Left lobe of liver (tissue), 2 donors: ENCODE measurements around the gene ARID4B. TPM values are rescaled to one million over a fixed set of nuclear protein-coding genes. Genes with fewer than 3 reads are reported as not detected.
"Not testable (repeated sequence)": the region's sequence is repeated elsewhere in the genome, so short reads cannot be mapped to it uniquely, and the experiment has no call there.

Source experiments
- ATAC-seq: fragments of 200-7000 bp; cut with Tn5 transposase; one replicate; pipeline ENCODE4 v1.9.1; 2020; ENCODE audit warnings: mild to moderate bottlenecking, moderate library complexity
- DNase-seq: peaks from one replicate; pipeline ENCODE4 v3.0.0-alpha.2; 2020; ENCODE audit warnings: low spot score
- total RNA-seq: library from RNA; stranded (reverse); gene quantifications from one replicate; pipeline ENCODE4 v1.2.1, GENCODE V29; 2021
- donor health status: DM: no; HTN: no; CAD: no; lungs with moderate emphysema.
- donor health status: DM: no; HTN: yes; CAD: no.

Gene ARID4B
- total RNA-seq, 1 donor from 2014 or later, result 10.9 TPM

DNA sequence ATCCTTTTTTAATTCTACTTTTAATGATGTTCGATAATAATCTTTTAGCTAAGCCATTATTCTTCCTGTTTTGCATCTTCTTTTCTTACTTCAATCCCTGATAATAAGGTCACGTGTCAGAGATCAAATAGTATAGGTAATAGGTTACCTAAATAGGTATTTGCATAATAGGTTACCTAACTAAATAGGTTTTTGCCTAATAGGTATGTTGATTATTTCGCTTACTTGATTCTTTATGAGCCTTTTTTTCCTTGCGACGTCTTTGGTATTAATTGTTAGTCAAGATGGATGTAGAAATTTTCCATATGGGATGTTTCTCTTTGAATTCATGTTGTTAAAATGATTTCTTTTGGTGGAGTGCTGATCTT is 2.9 kb upstream of the ARID4B start:
- ATAC-seq, result no peak
- no peak for DNase-seq

DNA sequence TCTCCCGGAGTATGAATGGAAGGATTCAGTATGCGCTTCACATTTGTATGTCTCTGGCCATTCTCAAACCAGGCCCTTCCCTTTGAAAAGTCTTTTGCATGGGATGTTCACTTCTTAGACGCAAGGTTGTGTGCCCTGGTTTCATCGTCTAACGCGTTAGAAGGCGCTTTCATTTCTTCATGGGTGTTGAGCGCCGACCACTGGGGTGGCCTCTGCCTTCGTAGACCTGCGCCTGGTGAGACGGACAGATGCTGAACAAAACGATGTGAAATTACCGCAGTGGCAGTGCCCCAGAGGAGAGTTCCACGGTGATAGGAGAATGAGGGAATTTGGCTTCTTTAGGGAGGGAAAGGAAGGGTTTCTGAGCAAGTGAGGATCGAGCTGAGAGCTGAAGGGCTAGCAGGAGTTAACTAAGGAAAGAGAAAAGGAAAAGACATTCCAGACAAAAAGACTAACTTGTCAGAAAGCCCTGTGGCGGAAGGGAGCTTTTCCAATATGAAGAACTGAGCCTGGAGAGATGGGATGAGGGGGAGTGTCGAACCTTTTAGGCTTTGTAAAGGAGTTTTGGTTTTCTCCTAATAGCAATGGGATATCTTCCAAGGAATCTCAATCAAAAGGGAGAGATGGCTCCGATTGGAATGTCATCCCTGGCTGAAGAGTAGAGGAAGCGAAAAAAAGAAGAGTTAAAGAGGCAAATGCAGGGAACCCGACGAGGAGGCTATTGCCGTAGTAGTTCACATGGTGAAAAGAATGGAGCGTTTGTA is 1.3 kb upstream of the ARID4B start:
- ATAC-seq, result no peak
- DNase-seq, result no peak

- ATAC-seq, result peak; percentile 88
- peak; percentile 98 for DNase-seq
Measured at GRCh38 chr1:235328271-235329138, 526 bp upstream of the ARID4B start, which contains the start of gene GGPS1. Gene GGPS1 (plus strand): TSS chr1:235328570. CDS start chr1:235335265, 6,695 bp downstream.

GRCh38 chr1:235326719-235327558 is 1.0 kb downstream of the ARID4B start:
- ATAC-seq (peak; percentile 5), DNase-seq (peak; percentile 60)

- no peak for DNase-seq
- ATAC-seq, result no peak
Measured at GRCh38 chr1:235325854-235326253, 2.1 kb downstream of the ARID4B start.

DNA sequence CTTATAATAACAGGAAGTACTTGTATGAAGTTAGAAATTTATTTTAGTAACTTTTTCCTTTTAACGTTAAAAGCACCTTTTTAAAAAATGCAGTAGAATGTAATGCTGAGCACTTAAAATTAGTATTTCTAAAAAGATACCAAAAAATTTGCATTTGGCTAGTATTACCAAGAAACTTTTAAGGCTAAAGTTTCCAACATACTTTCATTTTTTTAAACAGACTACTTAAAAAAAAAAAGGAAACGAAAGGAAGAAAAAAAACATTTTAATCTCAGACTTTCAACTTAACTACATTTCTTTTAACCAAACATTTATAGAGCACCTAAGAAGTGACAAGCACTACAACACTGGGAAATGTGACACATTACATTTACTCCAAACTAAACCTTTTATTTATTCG is 2.8 kb downstream of the ARID4B start:
- DNase-seq, result no peak
- ATAC-seq, result no peak

GRCh38 chr1:235324296-235324695 is 3.7 kb downstream of the ARID4B start:
- ATAC-seq, result no peak
- DNase-seq, result no peak

DNA sequence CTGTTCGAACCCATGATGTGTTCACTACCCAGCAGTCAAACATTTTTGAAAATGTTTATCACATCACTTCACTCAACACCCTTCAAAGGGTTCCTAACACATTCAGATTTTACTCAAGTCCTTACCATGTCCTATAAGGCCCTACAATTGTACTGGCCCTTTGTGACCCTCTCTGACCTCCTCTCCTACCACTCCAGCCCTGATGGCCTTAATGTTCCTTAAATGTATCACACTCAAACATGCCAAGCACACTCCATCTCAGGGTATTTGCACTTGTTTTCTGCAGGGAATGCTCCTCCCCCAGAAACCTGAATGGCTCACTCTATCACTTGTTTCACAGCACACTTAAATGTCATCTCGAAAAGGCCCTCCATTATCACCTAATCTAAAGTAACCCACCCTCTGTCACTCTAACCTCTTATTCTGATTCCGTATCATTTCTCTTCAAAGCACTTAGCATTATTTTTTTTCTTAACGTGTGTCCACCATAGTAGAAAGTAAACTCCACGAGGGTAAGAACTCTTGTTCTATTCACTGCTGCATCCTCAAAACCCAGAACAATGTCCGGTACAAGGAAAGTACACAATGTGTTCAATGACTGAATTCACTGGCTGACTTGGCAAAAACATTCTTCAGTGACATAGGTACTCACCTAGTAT is 7.3 kb downstream of the ARID4B start:
- DNase-seq, result no peak
- no peak for ATAC-seq

GRCh38 chr1:235319255-235319654 is 8.7 kb downstream of the ARID4B start:
- no peak for ATAC-seq
- no peak for DNase-seq

GRCh38 chr1:235317168-235317567 is 10.8 kb downstream of the ARID4B start:
- ATAC-seq (no peak), DNase-seq (no peak)

DNA sequence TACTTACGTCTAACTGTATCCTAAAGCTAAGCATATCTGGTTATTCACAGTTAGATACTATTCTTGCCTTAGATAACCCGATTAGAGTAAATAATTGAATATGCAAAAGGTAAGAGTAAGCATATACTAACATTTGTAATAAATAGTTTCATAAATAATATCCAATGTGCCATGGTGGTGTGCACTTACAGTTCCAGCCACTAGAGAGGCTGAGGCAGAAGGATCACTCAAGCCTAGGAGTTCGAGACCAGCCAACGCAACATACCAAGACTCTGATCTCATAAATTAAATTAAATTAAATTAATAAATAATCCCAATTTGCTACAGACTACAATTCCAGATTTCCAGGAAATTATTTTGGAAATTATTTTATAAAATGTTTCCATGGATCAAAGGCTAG is 12.2 kb downstream of the ARID4B start:
- ATAC-seq (no peak), DNase-seq (no peak)

GRCh38 chr1:235315173-235315572 is 12.8 kb downstream of the ARID4B start:
- no peak for DNase-seq
- ATAC-seq, result no peak

GRCh38 chr1:235313931-235314678 is 13.9 kb downstream of the ARID4B start:
- no peak for ATAC-seq
- DNase-seq, result no peak

DNA sequence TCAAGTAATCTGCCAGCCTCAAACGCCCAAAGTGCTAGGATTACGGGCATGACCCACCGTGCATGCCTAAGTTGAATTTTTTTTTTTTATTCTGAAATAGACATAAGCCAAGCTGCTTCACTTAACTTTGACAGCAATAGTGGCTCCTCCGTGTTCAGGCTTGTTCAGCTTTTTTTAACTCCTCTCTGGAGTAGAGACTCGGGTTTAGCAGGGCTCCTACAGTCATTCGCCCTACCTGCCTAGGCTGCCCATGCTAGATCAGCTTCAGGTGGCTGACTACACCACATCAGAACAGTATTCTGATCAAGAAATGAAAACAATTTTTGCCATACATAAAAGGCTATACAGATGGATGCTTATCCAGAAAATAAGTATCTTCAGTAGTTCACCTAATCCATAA is 14.7 kb downstream of the ARID4B start:
- ATAC-seq (no peak), DNase-seq (no peak)

DNA sequence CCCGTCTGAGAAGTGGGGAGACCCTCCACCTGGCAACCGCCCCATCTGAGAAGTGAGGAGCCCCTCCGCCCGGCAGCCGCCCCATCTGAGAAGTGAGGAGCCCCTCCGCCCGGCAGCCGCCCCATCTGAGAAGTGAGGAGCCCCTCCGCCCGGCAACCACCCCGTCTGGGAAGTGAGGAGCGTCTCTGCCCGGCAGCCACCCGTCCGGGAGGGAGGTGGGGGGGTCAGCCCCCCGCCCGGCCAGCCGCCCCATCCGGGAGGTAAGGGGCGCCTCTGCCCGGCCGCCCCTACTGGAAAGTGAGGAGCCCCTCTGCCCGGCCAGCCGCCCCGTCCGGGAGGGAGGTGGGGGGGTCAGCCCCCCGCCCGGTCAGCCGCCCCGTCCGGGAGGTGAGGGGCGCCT is 18.8 kb downstream of the ARID4B start:
- not testable (repeated sequence) for ATAC-seq, DNase-seq

DNA sequence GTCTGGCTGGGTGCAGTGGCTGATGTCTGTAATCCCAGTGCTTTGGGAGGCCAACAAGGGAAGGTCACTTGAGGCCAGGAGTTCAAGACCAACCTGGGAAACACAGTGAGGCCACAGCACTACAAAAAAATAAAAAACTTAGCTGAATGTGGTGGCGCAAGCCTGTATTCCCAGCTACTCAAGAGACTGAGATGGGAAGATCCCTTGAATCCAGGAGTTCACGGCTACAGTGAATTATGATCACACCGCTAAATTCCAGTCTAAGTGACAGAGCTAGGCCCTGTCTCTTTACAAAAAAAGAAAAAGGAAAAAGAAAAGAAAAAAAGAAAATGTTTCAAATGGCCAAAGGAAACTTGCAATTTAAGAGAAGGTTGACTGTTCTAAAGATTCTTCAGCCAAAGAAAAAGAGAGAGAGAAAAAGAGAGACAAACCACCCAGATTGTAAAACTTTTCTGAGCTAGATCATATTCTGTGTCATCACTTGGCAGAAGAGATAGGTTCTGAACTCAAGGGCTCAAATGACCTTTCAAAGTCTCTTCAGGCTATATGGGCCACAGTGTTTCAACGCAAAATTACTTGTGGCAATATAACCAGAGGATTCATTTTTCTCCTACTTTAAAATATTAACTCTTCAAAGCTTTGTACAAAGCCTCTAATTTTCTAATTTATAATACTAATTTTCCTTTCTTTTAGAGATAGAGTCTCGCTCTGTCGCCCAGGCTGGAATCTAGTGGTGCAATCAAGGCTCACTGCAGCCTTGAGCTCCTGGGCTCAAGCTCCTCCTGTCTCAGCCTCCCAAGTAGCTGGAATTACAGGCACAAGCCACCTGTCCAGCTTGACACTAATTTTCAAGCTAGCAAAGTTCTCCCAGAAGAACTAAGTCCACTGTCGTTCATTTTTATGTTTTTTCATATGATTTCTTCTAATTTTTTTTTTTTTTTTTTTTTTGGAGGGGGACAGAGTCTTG is 20.5 kb downstream of the ARID4B start:
- DNase-seq (no peak), ATAC-seq (peak; percentile 69)

DNA sequence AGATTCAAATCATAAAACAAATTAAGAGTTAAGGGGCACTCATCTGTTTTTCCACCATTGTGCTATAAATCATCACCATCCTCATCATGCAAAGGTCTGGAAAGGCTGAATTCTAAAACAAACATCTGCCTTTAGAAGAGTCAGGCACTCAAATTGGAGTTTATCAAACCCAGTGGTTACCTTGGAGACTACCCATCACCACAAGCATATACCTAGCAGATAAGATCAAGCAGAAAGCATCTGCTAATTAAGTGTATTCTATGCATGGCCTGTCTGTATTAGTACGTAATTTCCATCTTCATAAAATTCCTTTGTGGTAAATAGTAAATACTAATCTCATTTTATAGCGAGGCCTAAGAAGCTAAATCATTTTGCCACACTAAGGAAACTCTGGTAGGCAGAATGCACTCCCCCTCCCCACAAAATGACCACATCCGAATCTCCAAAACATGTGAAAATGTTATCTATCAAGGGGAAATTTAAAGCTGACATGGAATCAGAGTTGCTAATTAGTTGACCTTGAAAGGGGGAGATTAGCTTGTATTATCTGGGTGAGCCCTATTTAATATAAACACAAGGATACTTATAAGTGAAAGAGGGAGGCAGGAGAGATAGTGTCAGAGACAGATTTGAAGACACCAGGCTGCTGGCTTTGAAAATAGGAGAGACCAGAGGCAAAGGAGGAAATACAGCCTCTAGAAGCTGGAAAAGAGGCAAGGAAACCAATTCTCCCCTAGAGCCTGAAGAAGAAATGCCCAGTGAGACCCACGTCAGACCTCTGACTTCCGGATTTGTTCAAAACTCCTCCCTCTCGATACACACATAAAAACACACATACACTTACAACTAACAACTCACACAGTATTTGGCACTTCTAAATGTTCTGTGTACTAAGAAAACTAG is 23.2 kb downstream of the ARID4B start:
- ATAC-seq (peak; percentile 23), DNase-seq (no peak)

- DNase-seq (no peak), ATAC-seq (no peak)
Measured at GRCh38 chr1:235302143-235302542, 25.8 kb downstream of the ARID4B start.
